ENCODE measurements around the gene PDE4D.
"Not testable (repeated sequence)": the region's sequence is repeated elsewhere in the genome, so short reads cannot be mapped to it uniquely, and the experiment has no call there.

The PDE4D gene

DNA sequence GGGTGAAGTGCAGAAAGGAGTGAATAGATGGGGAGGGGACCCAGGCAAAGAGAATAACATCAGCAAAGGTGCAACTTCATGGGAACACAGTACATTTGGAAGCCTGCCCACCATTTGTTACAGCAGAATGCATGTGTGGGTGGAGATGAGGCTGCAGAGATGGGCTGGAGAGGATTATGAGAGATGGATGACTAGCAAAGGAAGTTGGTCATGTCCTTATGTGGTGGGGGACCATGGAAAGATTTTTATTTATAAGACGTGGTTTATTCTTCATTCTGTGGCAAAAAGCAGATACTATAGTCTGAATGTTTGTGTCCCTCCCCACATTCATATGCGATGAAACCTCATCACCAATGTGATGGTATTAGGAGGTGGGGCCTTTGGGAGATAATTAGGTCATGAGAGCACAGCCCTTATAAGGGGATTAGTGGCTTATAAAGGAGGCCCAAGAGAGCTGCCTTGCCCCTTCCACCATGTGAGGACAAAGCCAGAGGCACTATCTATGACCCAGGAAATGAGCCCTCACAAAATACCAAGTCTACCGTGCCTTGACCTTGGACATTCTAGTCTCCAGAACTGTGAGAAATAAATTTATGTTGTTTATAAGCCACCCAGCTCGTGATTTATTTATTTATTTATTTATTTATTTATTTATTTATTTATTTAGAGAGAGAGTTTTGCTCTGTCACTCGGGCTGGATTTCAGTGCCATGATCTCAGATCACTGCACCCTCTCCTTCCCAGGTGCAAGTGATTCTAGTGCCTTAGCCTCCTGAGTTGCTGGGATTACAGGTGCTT, 827.0 kb downstream of the PDE4D start:
- Histone ChIP-seq H3K9ac (ENCODE audit: low read depth, low read length) (no peak overlapping the region), H3K4me1 (ENCODE audit: insufficient read depth, low read length) (no peaks in the 10 kb centered on the region), H3K9me3 (ENCODE audit: control insufficient read depth, insufficient read depth, low read length) (no peaks in the 10 kb centered on the region), H3K36me3 (ENCODE audit: insufficient read depth, low read length) (no peaks in the 10 kb centered on the region)

DNA sequence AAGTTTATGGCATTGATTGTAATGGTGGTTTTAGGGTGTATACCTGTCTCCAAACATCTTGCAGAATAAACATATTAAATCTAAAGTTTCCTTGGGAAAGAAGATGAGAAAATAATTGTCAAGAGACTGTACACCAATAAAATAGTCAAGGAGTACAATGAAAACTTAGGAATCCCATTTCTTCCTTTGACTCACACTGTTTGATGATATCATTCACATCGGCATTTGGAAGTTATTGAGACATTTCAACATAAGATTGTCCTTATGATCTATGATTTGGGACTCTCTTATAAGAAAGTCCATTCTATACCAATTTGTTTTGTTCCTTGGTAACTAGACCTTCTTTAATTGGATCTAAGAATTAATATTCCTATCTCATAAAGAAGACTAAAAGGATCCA, 828.0 kb downstream of the PDE4D start:
- Histone ChIP-seq H3K9ac (ENCODE audit: low read depth, low read length) (no peak overlapping the region), H3K4me1 (ENCODE audit: insufficient read depth, low read length) (no peaks in the 10 kb centered on the region), H3K36me3 (ENCODE audit: insufficient read depth, low read length) (no peaks in the 10 kb centered on the region), H3K9me3 (ENCODE audit: control insufficient read depth, insufficient read depth, low read length) (no peaks in the 10 kb centered on the region)

DNA sequence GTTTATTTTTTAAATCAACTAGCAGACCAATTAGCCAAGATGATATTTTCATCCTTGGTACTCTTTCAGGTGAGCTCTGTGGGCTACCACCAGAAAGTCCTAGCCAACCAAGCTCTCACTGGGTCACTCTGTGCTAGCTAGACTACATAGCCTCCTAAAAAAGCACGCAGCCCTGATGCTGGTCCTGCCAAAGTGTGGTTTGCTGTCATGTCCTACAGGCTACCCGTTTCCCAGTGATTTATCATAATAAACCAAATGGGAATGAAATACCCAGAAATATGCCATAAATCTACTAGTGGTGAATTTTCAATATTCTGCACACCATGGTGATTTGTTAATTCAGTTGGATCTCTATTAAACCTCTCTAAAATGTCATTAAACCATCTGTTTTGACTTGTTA, 829.2 kb downstream of the PDE4D start:
- no peaks in the 10 kb centered on the region for H3K36me3 ChIP-seq (ENCODE audit: insufficient read depth, low read length)

DNA sequence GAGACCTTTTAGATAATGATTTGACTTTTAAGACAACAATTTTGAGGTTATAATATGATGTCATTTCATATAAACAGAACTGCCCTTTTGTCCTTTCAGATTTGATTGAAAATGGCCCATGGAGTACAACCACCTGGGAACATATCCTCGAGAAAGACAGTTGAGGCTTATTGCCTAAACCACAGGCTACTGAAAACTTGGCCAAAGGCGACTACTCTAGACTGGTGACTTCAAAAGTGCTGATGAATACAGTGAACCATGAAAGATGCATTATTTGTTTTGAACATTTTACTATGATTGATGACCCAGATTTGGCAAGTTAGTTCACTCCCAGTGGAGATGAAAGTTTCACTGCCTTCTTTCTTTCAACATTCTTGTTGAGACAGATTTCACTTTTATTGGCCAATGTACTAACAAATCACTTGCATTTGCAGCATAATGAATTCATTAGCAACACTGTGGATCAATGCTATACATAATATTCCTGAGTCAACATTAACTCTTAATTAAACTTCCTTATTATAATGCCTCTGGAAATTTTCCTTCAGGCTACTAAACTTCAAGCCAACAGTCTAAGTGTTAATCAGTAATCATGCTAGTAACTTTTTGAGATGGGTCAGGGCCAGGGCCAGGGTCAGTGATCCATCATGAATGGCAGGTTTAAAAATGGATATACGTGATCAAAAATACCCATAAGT, 830.4 kb downstream of the PDE4D start:
- Histone ChIP-seq H3K9ac (ENCODE audit: low read depth, low read length) (no peak overlapping the region), H3K36me3 (ENCODE audit: insufficient read depth, low read length) (no peaks in the 10 kb centered on the region), H3K4me1 (ENCODE audit: insufficient read depth, low read length) (no peaks in the 10 kb centered on the region), H3K9me3 (ENCODE audit: control insufficient read depth, insufficient read depth, low read length) (no peaks in the 10 kb centered on the region)

More for the DNA sequence above, 829.2 kb downstream of the PDE4D start:
- no peak overlapping the region for H3K9ac ChIP-seq (ENCODE audit: low read depth, low read length)
- H3K4me1 ChIP-seq (ENCODE audit: insufficient read depth, low read length), result no peaks in the 10 kb centered on the region
- H3K9me3 ChIP-seq (ENCODE audit: control insufficient read depth, insufficient read depth, low read length), result no peaks in the 10 kb centered on the region

DNA sequence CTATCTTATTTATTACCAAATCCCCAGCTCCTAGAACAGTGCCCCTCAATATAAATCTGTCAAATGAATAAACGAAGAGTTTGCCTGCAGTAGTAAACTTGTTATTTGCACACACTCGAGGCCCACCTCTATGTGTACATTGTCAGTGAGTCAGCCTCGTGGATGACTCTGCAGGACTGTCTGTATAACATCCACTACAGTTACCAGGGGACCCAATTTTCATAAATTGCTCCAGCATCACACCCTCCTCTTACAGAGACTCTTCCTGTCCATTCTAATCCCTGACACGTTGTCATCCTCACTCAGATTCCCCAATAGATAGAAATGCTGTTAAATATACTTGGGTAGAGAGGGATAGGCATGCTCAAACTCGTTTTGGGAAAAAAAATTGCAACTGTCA, 832.1 kb downstream of the PDE4D start:
- no peak overlapping the region for H3K9ac ChIP-seq (ENCODE audit: low read depth, low read length)
- no peaks in the 10 kb centered on the region for H3K36me3 ChIP-seq (ENCODE audit: insufficient read depth, low read length)
- no peaks in the 10 kb centered on the region for H3K9me3 ChIP-seq (ENCODE audit: control insufficient read depth, insufficient read depth, low read length)
- no peaks in the 10 kb centered on the region for H3K4me1 ChIP-seq (ENCODE audit: insufficient read depth, low read length)

DNA sequence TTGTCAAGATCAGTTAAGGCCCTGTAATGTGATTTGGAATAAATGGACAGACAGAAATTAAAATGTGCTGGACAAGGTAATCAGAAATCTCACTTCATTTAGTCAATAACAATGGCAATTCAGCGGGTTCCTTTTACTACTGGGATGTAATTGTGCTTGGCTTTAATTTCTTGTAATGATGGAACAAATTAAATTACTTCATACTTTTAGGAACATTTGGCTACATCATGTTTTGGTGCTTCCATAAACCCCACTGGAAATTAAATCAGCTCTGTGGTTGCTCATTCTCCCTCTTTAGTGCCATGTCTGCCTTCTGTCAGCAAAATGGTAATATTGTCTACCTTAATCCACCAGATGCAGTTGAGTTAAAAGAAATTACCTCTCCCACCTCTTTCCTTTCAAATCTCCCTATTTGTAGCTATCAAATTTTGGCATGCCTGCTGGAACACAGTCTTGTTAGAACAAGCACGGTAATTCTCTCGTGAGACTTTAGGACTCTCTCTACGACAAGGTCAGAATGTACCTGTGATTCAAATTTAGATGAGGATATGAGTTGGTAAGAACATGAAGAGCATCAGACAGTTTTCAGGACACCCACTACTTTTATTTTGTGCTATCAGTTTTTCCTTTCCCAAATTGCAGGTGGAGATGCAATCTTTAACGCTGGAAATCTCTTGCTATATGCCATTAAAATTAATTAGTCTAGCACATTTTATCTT, 834.4 kb downstream of the PDE4D start:
- Histone ChIP-seq H3K9me3 (ENCODE audit: control insufficient read depth, insufficient read depth, low read length) (no peaks in the 10 kb centered on the region), H3K9ac (ENCODE audit: low read depth, low read length) (no peak overlapping the region), H3K36me3 (ENCODE audit: insufficient read depth, low read length) (no peaks in the 10 kb centered on the region), H3K4me1 (ENCODE audit: insufficient read depth, low read length) (no peaks in the 10 kb centered on the region)

DNA sequence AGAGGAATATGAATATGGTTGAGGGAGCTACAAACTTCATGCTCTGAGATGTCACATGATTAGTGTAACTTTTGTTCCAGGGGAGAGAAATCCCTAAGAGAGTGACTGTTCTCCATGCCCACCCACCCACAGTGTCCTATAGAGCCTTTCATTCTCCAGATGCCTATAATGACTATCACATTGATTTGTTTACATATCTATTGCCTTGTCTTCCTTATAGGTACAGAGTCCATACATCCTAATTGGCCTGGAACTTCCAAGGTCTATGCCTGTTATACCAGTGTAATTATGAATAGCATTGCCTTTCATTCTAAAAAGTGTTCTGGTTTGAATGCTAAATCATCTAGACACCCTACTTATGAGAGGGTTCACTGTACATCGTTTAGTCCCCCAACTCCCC, 835.3 kb downstream of the PDE4D start:
- H3K9ac ChIP-seq (ENCODE audit: low read depth, low read length), result no peak overlapping the region
- H3K9me3 ChIP-seq (ENCODE audit: control insufficient read depth, insufficient read depth, low read length), result no peaks in the 10 kb centered on the region
- no peaks in the 10 kb centered on the region for H3K36me3 ChIP-seq (ENCODE audit: insufficient read depth, low read length)
- no peaks in the 10 kb centered on the region for H3K4me1 ChIP-seq (ENCODE audit: insufficient read depth, low read length)

DNA sequence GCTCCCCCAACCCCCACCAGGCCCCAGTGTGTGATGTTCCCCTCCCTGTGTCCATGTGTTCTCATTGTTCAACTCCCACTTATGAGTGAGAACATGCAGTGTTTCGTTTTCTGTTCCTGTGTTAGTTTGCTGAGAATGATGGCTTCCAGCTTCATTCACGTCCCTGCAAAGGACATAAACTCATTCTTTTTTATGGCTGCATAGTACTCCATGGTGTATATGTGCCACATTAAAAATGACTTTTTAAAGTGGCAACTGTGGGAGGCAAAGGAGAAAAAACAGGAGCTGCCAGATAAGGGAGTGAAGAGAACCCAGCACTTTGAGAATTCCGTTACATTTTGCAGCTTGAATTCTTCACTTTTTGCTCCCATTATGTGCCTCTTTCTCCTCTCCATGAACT, 836.9 kb downstream of the PDE4D start:
- not testable (repeated sequence) for H3K4me1 ChIP-seq (ENCODE audit: insufficient read depth, low read length); H3K9ac ChIP-seq (ENCODE audit: low read depth, low read length); H3K36me3 ChIP-seq (ENCODE audit: insufficient read depth, low read length); H3K9me3 ChIP-seq (ENCODE audit: control insufficient read depth, insufficient read depth, low read length)

DNA sequence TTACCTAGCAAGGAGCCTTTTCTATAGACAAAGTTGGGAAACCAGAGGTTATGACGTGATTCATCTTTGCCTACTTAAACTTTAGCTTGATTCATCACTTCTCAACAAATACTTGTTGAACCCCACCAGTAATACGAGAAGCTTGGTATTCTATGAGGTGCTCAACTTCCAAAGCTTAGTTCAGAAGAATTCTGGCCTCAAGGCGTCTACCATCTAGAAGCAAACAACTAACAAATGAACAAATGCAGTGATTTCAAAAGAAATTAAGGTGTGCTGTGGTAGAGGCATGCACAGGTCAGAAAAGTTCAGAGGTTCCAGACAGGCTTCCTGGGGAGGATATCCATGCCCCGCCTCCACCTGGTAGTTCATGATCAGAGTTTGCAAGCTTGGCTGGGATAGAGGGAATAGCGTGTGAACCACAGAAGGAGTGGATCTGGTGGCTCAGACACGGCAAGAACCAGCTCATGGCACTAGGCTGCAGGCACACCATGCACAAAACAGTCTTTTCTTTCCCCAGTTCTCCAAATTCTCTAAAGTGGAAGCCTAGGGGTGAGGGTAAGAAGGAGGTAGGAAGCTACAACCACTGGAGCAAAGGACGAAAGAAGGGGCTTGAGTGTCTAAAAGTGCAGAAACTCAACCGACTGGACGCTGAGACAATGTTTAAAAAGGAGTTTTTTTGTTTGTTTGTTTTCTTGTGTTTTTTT, 837.6 kb downstream of the PDE4D start:
- no peaks in the 10 kb centered on the region for H3K9me3 ChIP-seq (ENCODE audit: control insufficient read depth, insufficient read depth, low read length)
- H3K4me1 ChIP-seq (ENCODE audit: insufficient read depth, low read length), result no peaks in the 10 kb centered on the region
- H3K9ac ChIP-seq (ENCODE audit: low read depth, low read length), result no peak overlapping the region
- H3K36me3 ChIP-seq (ENCODE audit: insufficient read depth, low read length), result no peaks in the 10 kb centered on the region

DNA sequence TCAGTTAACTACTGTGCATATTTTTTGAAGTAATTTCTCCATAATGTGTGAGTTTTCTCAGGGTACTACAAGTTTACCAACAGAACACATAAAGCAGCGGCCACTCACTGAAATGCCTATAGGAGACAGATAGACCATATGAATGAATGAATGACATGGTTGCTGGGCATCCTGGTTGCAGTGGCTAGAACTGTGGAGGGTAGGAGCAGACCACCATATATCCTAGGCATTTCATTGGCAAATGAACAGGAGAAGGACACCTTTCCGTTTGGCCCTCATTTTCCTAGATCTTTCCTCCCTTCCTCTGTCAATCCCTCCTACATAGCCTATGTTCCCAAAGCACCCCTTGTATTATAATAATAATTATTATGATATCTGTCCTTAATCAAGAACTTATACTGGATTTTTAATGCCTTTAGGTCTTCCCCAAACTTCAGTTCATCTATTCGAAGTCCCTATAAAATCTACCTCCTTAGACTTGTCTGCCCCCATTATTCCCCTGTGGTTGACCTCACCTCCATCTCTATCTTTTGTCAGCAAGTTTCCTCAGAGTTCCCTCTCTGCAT, 838.5 kb downstream of the PDE4D start:
- Histone ChIP-seq H3K9ac (ENCODE audit: low read depth, low read length) (no peak overlapping the region), H3K4me1 (ENCODE audit: insufficient read depth, low read length) (no peaks in the 10 kb centered on the region), H3K36me3 (ENCODE audit: insufficient read depth, low read length) (no peaks in the 10 kb centered on the region), H3K9me3 (ENCODE audit: control insufficient read depth, insufficient read depth, low read length) (no peaks in the 10 kb centered on the region)

DNA sequence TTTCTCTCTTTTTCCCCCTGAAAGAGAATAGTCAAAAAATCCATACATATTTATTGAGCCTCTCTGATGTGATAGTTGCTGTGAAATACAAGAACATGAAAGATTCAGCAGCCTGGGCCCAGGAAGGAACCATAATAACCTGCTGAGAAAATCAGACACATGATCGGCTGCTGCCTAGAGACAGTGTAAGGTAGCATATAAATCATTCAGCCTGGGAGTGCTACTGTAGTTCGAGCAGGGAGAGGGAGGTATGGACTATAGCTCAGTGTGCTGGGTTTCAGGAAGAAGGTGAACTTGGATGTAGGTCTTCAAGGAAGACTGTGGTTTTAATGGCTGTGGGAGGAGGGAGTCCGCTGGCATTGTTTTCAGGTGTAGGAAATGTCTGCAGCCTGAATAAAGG, 841.6 kb downstream of the PDE4D start:
- Histone ChIP-seq H3K9me3 (ENCODE audit: control insufficient read depth, insufficient read depth, low read length) (no peaks in the 10 kb centered on the region), H3K36me3 (ENCODE audit: insufficient read depth, low read length) (no peaks in the 10 kb centered on the region), H3K4me1 (ENCODE audit: insufficient read depth, low read length) (no peaks in the 10 kb centered on the region), H3K9ac (ENCODE audit: low read depth, low read length) (no peak overlapping the region)

DNA sequence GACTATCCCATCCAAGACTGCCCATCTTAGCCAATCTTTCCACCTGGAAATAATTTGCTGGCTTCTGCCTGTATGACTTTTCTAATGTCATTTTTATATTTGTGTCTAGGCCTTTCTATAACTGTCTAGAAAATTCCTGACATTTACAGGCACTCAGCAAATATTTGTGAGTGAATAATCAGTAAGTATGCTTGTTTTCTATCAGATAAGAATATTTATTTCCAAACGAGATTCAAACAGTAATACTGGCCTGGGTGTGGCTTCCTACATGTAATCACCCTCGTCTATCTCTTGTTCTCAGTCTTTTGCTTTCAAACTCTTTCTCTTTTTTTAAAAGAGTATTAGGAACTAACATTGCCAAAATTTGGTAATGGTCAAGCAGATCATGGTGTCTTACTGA, 844.4 kb downstream of the PDE4D start:
- Histone ChIP-seq H3K4me1 (ENCODE audit: insufficient read depth, low read length) (no peaks in the 10 kb centered on the region), H3K9ac (ENCODE audit: low read depth, low read length) (no peak overlapping the region), H3K9me3 (ENCODE audit: control insufficient read depth, insufficient read depth, low read length) (no peaks in the 10 kb centered on the region), H3K36me3 (ENCODE audit: insufficient read depth, low read length) (no peaks in the 10 kb centered on the region)

DNA sequence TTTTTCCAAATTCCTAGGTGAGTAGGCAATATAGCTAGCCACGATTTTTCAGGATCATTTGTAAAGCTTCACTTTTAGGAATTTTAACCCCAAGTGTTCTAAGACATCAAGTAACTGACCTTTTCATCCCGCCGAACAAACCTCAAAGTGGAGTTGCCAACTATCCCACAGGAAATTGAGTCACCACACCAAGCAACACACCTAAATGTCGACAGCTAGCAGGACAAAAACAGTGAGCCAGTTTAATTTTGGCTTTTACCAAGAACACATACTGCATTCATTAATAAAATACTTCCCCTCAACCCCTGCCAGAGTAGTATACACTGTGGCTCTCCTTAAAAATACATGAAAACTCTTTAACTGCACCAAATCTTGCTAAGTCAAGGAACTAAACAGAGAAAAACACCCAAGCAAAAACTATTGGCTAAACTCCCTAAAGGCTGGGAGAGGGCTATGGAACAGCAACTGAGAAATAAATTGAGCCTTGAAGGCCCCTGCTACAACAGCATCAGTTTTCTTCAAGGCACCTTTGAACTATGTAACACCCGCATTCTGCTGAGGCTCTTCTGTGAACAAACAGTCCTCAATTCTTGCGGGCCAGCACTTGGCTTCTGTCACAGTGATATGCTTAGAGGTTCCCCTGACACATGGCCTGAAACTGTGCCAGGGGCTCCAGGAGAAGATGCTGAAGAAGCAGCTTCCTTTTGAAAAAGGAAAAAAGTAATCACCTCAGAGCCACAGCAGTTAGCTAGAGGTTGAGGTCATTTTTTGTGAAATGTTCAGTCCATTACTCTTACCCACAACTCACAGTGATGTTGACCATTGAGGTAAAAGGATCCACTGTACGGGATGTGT, 851.1 kb downstream of the PDE4D start:
- Histone ChIP-seq H3K4me1 (ENCODE audit: insufficient read depth, low read length) (0 out of 2 replicates have a peak, but pooled peaks cover 4% of the 10 kb centered on the region), H3K36me3 (ENCODE audit: insufficient read depth, low read length) (no peaks in the 10 kb centered on the region)

More for the DNA sequence above, 851.1 kb downstream of the PDE4D start:
- Histone ChIP-seq H3K9me3 (ENCODE audit: control insufficient read depth, insufficient read depth, low read length) (no peaks in the 10 kb centered on the region), H3K9ac (ENCODE audit: low read depth, low read length) (no peak overlapping the region)

Data from ES-I3 (cell line).